Embryonic facial prominence (tissue), 1 donor: ENCODE data around the gene KCNIP4.

Source experiments
- DNase-seq: peaks from one replicate; pipeline ENCODE4 v3.0.0-alpha.2; 2016; ENCODE audit errors: extremely low spot score

KCNIP4 gene

GRCh38 chr4:21571100-21571499 is 377.5 kb downstream of the KCNIP4 start:
- no peak for DNase-seq

DNA sequence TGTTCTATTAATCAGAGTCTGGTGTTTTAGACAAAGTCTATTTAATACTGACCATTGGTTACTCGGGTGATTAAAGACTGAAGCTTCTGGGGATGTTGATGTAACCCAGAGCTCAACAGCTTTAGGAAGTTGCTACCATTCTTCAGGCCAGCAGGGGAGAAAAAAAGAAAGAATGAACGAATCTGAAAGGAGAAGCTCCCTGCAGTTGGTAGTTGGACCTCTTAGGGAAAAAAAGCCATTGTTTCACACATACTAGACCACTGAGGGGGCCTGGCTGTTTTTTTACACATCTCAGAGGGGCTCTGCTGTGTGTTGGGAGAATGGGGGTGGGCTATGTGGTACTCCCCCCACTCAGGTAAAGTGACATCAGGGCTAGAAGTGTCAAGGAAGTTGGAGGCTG is 378.9 kb downstream of the KCNIP4 start:
- DNase-seq: no peak

- no peak for DNase-seq
Observed at GRCh38 chr4:21555083-21555482, 393.5 kb downstream of the KCNIP4 start.

DNA sequence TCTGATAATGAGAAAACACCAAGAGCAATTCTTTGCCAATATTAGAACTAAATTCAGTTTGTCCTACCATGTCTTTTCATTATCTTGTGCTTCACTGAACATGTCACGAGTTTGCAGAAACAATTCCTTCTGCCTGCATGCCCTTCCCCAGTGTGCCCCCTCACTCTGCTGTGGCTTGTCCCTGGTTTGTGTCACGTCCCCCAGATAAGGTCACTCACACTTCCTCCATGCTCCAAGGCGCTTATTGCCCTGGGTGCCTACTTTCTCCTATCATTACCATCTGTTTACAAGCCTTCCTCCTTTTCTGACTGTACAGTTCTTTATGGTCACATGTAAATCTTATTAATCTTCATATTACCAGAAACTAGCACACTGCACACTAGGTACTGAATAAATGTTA is 394.1 kb downstream of the KCNIP4 start:
- DNase-seq: no peak

- DNase-seq: no peak
Observed at GRCh38 chr4:21554066-21554465, 394.5 kb downstream of the KCNIP4 start.

DNA sequence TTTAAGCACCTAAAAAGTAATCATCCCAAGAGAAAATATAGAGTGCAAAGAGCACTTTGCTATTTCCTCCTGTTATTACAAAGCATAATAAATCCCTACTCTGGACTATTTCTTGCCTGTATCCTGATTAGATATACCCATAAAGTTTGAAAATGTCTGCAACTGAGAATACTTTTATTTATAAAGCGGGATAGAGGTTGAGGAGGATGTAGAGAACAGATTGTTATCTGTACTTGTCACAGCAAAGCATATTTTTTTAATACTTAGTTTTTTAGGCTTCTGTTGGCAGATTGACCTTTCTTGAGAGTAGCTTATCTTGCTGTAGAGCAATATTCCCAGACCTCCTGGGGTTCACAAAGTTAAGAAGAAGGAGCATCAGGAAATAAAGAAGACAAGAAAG is 396.1 kb downstream of the KCNIP4 start:
- no peak for DNase-seq

GRCh38 chr4:21544955-21545354 is 403.6 kb downstream of the KCNIP4 start:
- DNase-seq: no peak

DNA sequence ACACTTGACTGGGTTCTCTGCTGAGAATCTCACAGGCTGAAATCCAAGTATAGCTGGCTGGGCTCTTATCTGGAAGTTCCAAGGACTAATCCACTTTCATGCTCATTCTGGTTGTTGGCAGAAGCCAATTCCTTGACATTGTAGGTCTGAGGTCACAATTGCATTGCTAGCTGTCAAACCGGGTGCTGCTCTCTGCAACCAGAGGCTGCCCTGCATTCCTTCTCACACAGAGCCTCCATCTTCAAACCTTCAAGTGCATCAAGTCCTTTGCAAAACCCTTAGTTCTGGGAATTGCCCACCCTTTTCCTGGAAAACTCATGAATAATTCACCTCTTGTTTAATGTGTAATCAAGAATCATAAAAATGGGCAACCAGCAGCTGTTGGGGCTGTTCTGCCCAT is 404.2 kb downstream of the KCNIP4 start:
- no peak for DNase-seq

DNA sequence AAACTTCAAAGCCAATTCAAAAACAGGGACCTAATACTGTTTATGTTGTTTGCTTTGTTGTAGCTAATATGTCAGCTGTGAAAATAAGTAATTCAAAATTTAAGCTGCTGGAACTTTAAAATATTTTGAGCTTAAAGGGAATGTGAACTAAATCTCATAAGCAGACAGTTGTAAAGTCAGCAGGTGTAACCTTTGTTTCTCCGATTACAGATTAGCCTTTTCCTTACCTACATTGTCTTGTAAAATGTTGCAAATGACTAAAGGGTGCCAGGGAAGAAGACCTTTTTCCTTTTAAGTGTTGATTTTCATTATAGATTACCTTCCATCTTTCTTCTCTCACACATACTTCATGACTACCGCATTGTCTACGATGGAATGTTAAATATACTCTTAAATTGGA is 405.1 kb downstream of the KCNIP4 start:
- DNase-seq: no peak

GRCh38 chr4:21535898-21536297 is 412.7 kb downstream of the KCNIP4 start:
- DNase-seq: no peak

- DNase-seq: no peak
Observed at GRCh38 chr4:21531048-21531447, 417.5 kb downstream of the KCNIP4 start.

- no peak for DNase-seq
Observed at GRCh38 chr4:21529214-21529613, 419.4 kb downstream of the KCNIP4 start.

GRCh38 chr4:21522296-21522695 is 426.3 kb downstream of the KCNIP4 start:
- DNase-seq: no peak

DNA sequence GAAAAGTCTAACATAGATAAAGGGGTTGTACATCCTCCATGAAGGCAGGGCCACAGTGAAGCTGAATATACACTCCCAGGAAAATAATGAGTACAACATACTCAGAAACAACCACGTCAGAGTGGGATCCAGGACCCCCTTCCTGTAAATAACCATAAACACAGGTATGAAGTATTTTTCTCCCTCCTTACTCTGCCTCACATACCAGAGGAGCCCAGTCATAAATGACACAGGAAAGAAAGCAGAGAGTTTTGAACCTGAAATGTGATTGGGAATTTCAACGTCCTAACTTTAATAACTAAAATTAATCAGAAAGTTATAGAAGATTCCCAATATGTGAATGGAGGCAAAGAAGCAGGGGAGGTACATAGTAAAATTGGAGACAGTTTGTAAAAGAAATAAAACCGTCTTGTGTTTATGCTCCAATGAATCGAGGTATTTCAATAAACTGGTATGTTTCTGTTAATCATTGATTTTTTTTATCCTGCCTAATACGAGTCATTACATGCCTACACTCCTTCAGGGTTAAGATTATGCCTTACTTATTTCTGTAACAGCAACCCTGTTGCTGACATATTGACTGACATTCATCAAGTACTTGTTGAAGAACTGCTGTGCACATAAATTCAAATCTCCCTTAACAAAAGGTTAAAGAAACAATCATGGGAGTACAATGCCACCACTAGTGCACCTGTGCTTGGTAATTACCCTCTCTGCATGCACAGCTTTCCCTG is 431.3 kb downstream of the KCNIP4 start:
- no peak for DNase-seq

- no peak for DNase-seq
Observed at GRCh38 chr4:21514022-21514694, 434.4 kb downstream of the KCNIP4 start.

- DNase-seq: no peak
Observed at GRCh38 chr4:21512353-21512752, 436.2 kb downstream of the KCNIP4 start.

DNA sequence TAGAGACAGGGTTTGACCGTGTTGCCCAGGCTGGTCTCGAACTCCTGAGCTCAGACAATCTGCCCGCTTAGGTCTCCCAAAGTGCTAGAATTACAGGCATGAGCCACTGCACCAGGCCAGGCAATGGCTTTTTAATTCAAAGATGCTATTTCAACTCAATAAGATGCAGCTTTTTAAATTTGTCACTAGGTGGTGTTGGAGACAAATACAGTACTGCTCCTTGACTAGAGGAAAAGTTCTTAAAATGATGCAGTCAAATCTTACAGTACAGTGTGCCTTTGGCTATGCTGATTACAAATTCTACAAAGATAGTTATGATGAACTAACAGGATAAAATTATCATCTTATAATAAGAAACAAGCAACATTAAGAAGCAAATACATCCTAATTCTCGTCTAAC is 441.1 kb downstream of the KCNIP4 start:
- DNase-seq: no peak

- no peak for DNase-seq
Observed at GRCh38 chr4:21490682-21491081, 457.9 kb downstream of the KCNIP4 start.

DNA sequence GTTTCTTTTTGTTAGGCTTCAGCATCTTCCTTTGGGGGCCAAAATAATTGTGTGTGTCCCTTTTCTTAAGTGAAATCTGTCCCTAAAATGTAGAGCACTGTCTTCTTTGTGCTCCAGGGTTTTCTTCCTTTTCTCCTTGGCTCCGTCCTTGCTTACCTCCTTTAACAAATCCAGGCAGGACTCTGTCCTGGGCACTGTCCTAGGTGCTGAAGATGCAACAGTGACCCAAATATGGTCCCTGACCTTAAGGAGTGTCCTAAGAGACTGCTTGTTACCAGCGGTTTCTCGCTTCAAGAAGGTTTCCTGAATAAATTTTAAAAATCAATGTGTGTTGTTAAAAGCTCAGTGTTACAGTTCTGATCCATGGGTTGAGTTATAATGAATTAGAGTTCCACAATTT is 471.8 kb downstream of the KCNIP4 start:
- no peak for DNase-seq

- DNase-seq: no peak
Observed at GRCh38 chr4:21474195-21474594, 474.4 kb downstream of the KCNIP4 start.

DNA sequence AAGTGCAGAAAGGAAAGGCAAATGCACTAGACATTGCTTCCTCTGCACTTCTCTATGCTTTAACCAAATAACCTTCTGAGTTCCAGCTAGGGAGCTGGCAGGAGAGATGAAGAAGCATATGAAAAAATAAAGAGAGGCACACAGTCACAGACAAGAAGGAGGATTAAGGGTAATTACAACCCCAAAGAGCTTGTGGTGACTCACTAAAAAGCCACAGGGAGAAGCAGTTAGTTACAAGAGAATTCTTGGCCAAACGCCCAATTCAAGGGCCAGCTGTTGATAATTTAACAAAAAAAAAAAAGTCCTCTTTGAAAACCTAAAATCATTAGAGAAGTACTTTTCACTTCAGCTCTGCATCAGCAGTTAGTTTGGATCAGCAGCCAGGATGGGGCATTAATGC is 478.0 kb downstream of the KCNIP4 start:
- no peak for DNase-seq

- DNase-seq: no peak
Observed at GRCh38 chr4:21469438-21470300, 478.9 kb downstream of the KCNIP4 start.

DNA sequence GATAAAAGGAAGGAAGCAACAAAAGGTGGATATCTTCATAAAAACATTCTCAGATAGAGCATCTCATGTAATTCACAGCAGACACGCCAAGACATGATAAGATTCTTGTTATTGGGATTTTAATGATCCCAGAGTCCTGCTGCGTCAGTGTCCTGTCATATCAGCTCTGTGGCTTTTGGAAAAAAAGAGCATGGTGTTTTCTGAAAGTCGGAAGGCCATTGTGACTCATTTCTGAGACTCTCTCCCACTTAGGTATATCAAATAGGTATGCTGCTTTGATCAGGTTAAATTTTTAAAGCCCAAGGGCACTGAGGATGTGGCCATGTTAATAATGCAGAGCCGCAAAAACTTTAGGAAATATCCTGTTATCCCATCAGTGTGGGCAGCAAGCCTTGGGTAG is 481.0 kb downstream of the KCNIP4 start:
- no peak for DNase-seq
